Measurements from ENCODE around the gene ACSL5.

DNA sequence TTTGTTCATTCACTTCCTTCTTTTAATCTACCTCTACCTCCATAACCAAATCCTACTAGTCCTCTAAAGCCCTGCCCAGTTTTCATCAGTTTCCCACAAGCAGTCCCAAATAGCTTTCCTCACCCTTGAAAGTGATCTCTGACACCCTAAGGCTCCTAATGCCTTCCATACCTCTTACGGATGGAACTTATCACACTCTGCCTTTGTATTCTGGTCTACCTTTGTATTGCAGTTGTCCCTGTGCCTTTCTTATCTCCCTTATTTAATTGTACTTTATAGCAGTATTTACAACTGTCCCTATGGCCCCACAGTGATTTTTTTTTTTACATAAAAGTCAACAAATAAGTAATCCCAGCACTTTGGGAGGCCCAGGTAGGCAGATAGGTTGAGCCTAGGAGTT, 33.8 kb downstream of the ACSL5 start:
- TF ChIP-seq, protein P1, sequence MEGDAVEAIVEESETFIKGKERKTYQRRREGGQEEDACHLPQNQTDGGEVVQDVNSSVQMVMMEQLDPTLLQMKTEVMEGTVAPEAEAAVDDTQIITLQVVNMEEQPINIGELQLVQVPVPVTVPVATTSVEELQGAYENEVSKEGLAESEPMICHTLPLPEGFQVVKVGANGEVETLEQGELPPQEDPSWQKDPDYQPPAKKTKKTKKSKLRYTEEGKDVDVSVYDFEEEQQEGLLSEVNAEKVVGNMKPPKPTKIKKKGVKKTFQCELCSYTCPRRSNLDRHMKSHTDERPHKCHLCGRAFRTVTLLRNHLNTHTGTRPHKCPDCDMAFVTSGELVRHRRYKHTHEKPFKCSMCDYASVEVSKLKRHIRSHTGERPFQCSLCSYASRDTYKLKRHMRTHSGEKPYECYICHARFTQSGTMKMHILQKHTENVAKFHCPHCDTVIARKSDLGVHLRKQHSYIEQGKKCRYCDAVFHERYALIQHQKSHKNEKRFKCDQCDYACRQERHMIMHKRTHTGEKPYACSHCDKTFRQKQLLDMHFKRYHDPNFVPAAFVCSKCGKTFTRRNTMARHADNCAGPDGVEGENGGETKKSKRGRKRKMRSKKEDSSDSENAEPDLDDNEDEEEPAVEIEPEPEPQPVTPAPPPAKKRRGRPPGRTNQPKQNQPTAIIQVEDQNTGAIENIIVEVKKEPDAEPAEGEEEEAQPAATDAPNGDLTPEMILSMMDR (IDR thresholded peaks at IDR 0.05): no peak
- TF ChIP-seq POLR2A (IDR thresholded peaks at IDR 0.05): no peak
